Stimulated activated CD4-positive, alpha-beta T cell treated with anti-CD3 and anti-CD28 coated beads, Interleukin-12 subunit alpha, Interleukin-12 subunit beta, amount 100 ng/mL, for 24 hours (primary cell): ENCODE results near the gene ABHD2.
"Not testable (repeated sequence)": the region's sequence is repeated elsewhere in the genome, so short reads cannot be mapped to it uniquely, and the experiment has no call there.

ENCODE experiments used
- DNase-seq, 2 experiments: peaks; one replicate each; pipeline ENCODE4 v3.0.0-alpha.2; 2020; ENCODE audit warnings: low read depth in 2 of 2

ABHD2 gene

DNA sequence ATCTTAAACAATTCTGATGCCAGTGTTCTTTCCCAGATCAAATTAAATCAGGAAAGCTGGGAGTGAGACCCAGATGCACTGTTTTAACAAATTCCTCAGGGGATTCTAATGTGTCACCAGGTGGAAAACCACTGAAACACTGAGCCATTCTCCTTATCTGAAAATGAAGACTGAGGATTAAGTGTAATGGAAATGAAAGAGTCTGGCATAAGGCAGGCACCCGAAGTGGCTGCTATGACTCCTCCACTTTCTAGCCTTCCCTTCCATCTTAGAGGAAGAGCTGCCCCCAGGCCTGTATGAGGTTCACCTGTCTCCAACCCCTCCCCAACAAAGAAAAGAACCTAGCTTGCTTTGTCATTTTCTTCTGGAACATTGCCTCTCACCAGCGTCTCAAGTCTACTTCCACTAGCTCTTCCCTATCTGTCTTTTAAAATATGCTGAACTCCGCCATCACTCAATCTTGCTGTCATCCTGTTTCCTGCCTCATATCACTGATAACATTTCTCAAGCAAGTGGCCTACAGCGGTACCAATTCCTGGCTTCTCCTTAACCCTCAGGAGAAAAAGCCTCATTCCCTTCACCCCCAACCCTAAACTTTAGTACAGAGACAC, 13.7 kb upstream of the ABHD2 start:
- no peak for DNase-seq

GRCh38 chr15:89075101-89075640, 13.1 kb upstream of the ABHD2 start:
- no peak for DNase-seq

DNA sequence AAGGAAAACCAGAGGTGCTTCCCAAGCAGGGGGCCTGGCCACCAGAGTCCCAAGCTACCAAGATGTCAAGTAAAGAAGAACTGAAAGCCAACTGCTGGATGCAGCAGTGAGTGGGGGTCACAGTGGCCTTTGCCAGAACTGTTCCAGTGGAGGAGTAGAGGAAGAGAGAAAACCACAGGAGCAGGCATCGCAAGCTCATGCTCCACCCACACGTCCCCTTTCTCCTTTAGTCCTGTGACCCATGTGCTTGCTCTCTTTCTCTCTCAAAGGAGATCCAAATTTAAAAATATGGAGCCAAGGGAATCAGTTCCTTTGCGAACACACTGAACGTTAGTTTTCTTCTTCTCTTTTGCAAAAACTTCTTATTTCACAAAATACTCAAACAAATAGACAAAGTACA, 12.4 kb upstream of the ABHD2 start:
- no peak for DNase-seq

DNA sequence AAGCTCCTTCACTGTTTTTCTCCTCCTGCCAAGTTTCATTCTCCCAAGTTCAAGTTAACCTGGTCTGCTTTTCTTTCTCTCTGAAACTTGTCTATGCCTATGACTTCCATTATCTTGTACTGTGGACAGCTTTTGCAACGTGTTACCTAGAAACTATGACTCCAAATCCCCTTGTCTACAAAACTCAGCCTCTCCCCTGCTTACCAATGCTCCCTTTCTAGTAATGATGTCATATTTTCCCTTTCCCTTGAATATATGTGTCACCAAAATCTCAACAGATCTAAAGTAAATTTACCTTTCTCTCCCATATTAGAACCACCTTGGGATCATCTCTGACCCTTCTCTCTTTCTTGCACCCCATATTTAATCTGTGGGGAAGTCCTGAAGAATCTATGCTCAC, 10.5 kb upstream of the ABHD2 start:
- DNase-seq, result no peak

- no peak for DNase-seq
Observed at GRCh38 chr15:89078851-89079810, 9.1 kb upstream of the ABHD2 start.

- no peak for DNase-seq
Observed at GRCh38 chr15:89081878-89082277, 6.4 kb upstream of the ABHD2 start.

- DNase-seq, result no peak
Observed at GRCh38 chr15:89083246-89083645, 5.0 kb upstream of the ABHD2 start.

- no peak for DNase-seq
Observed at GRCh38 chr15:89085289-89085926, 2.8 kb upstream of the ABHD2 start.

DNA sequence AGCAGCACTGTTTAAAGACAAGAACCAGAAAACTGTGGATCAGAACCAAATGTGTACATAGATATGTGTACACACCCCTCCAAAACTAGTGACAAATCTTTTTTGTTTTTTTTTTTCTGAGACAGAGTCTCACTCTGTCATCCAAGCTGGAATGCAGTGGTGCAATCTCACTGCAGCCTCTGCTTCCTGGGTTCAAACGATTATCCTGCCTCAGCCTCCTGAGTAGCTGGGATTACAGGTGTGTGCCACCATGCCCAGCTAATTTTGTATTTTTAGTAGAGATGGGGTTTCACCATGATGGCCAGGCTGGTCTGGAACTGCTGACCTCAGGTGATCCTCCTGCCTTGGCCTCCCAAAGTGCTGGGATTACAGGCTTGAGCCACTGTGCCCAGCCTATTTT, 2.3 kb upstream of the ABHD2 start:
- DNase-seq, result not testable (repeated sequence)

DNA sequence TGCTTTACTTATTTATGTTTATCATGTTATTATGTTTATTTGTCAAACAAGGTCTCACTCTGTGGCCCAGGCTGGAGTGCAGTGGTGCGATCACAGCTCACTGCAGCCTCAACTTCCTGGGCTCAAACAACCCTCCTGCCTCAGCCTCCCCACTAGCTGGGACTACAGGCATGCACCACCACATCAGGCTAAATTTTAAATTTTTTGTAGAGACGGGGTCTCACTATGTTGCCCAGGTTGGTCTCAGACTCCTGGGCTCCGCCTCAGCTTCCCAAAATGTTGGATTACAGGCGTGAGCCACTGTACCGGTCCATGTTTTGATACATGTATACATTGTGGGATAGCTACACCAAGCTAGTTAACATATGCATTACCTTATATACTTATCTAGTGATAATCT, 1.9 kb upstream of the ABHD2 start:
- DNase-seq, result not testable (repeated sequence)

- DNase-seq, result no peak
Observed at GRCh38 chr15:89087161-89087829, 961 bp upstream of the ABHD2 start.

- no peak for DNase-seq
Observed at GRCh38 chr15:89088605-89089315, 504 bp downstream of the ABHD2 start.

- DNase-seq, result no peak
Observed at GRCh38 chr15:89089316-89090230, 1.3 kb downstream of the ABHD2 start.

GRCh38 chr15:89090791-89091626, 2.8 kb downstream of the ABHD2 start:
- peak; percentile 18 to 35 for DNase-seq

GRCh38 chr15:89091627-89092220, 3.5 kb downstream of the ABHD2 start:
- no peak for DNase-seq

DNA sequence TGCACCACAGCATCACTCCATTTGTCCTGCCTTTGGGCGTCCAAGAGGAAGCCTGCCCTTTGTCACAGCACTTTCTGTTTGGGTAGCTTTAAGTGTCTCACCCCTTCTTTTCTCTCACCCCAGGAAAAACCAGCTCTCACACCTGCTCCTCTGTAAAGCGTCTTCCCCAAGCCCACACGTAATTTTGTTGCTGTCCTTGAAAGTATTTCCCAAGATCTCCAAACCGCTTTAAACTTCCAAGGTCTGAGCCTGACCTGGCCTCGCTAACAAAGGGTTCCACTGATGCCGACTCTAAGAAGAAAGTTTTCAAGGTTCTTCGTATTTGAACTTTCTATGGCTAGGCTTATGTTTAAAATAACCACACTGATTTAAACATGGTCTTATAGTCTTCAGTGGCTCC, 5.3 kb downstream of the ABHD2 start:
- DNase-seq, result no peak

DNA sequence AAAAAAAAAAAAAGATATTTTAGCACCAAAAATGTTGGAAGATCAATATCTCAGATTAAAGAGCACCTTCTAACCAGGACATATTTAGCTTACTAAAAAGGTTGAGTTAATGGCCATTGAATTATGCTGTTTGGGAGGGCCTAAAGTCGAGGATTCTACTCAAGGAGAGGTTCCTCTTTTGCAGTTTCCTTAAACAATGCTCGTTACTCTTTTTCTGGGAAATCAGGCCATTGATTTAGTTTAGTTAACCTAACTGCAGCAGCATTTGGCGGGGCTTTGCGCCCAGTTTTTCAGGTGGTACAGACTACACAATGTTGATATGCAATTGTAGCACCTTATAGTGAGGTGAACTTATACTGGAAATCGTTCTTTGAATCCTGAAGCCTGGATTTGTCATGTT, 6.8 kb downstream of the ABHD2 start:
- no peak for DNase-seq

DNA sequence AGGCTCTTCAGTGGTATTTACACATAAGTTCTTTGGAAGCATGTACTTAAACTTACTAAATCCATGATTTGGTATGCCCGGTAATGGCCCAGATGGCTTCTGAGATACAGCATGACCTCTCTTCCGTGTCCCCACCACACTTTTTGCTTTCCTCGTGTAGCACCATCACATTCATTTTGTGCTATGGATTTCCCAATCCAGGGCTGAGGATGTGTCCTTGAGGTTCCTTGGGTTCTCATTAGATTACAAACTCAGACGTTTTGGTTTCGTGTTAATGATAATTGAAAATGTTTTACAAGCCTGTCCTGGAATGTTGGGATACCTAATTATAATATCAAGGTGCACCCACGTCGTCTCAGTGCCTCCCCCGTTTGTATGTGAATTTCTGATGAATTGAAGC, 7.3 kb downstream of the ABHD2 start:
- no peak for DNase-seq

DNA sequence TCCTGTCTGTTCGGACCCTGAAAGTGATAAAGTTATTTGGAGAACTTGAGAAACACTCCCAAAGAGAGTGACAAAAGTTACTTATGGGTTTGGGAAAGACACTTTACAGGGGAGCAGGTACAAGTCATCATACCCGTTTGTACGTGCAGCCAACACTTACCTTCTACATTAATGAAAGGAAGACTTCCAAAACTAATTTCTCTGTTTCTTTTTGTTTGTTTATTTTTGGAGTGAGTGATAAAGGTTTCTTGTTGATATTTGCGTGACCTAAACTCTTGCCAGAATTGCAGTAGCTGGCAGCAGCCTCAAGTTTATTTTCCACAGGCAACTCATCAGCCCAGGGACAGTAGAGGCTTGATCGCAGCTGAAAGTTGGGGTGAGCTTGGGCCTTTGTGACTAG, 8.4 kb downstream of the ABHD2 start:
- DNase-seq, result no peak
